GM18507 (cell line): ENCODE results near the gene MCTP1.

Experiments used
- DNase-seq: peaks from one replicate; pipeline ENCODE4 v3.0.0; 2011; ENCODE audit warnings: low read depth; ENCODE audit not compliant: insufficient read length; ENCODE audit errors: extremely low spot score
- FAIRE-seq: peaks from 2 replicates; lab custom pipeline; 2011; peaks lifted over from hg19 to GRCh38; lab: Jason Lieb, UNC

MCTP1 gene

DNA sequence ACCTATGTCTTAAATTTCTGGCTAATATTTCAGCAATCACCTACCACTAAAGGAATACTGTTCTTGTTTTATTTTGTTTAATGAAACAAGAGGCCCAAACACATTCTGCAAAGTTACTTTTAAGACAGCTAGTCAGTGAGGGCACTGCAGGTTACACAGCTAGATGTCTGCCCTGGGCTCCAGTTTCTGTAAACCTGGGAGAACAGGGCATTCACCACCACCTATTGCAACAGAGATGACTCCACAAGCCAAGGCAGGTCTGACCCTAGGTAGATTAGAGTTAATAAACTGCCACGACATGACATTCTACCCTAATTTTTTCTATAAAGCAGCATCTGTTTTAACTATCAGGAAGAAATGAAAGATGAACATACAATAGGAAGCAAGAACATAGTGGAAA lies 575.6 kb downstream of the MCTP1 start:
- FAIRE-seq (no peak), DNase-seq (no peak)

DNA sequence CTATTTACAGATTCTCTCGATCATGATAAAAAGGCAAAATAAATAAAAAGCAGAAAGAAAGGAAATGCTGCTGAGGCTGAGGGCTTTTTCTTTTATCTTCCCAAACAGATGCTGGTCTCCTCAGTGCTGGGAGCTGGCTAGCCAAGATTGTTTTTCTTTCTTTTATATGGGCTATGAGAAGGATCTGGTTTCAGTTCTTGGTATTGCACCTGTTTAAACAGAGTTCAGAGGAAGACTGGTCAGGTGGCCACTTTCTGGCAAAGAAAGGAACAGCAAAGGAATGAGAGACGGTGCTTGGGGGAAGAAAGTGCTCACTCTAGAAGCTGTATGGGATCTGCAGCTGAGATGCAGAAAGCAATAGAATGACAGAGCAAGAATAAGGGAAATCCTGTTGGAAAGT lies 577.5 kb downstream of the MCTP1 start:
- FAIRE-seq = peak; percentile 35
- DNase-seq = no peak

DNA sequence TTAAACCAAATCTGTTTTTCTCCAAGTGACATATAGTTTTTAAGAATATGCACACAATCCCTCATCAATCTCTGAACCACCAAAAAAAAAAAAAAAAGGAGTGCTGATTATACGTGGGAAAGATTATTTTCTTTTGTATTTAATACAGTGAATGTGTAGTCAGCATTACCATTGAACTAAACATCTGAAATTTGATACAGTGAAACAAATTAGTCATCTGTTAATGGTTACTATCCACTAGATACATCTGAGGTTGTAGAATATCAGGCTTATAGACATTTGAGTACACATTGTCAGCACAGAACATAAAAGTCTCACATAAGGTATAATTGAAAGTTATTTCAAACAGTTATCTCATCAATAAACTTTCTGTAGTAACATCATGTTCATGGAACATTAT lies 579.5 kb downstream of the MCTP1 start:
- DNase-seq = no peak
- no peak for FAIRE-seq

DNA sequence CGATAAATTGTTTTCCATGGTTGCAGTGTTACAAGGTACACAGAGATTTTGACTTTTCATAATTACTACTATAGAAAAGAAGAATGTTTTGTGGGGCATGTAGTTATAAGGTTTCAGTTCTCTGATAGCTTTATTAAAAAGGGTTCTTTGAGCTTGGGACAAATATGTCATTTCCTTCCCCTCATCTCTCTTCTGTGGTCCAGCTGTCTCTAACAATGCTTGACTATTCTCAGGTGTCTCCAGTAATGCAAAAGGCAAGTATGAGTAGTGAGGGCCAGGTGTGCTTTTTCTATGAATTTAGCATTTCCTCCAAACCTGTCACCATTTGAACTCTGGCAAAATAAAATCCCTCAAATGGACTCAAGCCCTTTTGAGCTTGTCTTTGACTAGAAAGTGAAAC lies 582.2 kb downstream of the MCTP1 start:
- FAIRE-seq = peak; percentile 56

DNA sequence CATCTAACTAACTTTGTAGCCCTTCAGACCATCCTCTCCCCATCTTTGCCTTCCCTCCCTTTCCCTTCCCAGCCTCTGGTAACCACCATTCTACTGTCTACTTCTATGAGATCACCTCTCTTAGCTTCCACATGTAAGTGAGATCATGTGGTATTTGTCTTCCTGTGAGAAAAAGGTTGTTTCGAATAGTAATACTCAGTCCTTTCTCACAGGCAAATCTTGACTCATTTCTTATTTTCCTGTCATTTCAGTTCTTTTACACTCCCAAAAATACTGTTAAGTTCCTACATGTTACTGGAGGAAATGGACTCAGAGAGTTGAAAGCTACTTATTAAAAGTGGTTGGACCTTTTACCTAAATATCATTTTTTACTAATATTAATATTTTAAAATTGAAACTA lies 584.3 kb downstream of the MCTP1 start:
- peak; percentile 91 for FAIRE-seq

More for the DNA sequence above, 582.2 kb downstream of the MCTP1 start:
- no peak for DNase-seq

DNA sequence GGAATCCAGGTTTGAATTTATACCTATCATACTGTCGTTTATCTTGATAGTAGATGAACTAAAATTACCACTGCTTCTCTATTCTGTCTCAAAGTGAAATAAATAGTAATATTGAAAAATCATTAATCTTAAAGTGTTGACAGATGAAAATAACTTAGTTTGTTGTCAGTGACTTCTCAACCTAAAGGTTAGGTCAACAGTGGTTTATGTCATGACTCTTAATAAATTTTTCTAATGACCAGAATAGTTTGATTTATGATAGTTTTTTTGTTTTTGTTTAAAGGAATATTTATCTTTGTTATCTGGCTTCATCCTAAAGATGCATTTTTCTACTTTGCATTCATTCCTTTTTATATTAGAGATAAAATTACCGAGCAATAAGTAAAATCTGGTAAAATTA lies 585.3 kb downstream of the MCTP1 start:
- peak; percentile 5 for FAIRE-seq
- no peak for DNase-seq

More for the DNA sequence above, 584.3 kb downstream of the MCTP1 start:
- DNase-seq = no peak

DNA sequence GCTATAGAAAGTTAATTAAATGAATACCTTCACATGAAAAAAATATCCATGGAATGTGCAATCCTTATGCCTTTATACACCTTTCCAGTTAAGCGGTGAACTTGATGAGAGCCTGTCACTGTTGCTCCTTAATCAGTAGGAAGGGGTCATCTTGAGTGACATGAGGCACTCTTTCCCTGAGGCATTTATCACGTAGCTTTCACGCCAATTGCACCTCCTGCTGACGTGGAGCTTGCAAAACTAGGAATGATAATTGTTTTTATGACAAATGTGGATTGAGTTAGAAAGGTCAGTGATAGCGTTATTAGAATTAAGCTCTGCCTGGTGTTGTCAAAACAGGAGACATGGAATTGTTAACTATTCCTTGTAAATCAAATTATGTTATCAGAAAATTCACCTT lies 586.7 kb downstream of the MCTP1 start:
- DNase-seq = no peak
- FAIRE-seq = no peak

DNA sequence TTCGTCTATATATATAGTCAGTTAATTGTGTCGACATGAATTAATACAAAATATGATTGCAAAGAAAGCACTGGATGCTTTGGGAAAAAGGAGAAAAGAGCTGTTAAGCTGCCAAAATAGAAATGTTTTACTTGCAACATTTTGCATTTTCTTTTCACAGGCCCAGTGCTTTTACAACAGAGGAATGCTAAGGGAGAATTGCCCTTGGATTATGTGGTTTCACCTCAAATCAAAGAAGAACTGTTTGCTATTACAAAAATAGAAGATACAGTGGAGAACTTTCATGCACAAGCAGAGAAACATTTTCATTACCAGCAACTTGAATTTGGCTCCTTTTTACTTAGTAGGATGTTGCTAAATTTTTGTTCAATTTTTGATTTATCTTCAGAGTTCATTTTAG lies 590.2 kb downstream of the MCTP1 start:
- no peak for FAIRE-seq

DNA sequence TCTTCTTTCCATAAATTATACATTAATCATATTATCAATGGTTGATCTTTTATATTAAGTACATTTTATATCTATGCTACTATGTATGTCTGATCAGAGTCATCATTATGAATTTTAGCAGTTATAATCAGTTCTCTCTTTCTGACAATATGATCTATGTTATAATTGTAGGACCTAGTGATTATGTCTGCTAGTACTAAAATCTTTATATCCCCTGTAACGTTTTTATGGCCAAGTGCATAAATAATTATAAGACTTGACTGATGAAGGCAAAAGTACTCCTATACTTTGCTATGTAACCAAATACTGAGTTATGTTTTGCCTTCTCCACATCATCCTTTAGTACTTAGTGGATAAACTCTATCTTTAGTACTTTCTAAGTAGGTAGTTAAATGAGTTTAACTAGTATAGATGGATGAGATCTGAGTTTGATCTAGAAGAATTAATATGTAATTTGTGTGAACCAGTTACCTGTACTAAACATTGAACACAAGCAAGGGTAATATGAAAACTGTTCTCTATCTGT lies 591.0 kb downstream of the MCTP1 start:
- DNase-seq (no peak), FAIRE-seq (no peak)

More for the DNA sequence above, 590.2 kb downstream of the MCTP1 start:
- DNase-seq = no peak

DNA sequence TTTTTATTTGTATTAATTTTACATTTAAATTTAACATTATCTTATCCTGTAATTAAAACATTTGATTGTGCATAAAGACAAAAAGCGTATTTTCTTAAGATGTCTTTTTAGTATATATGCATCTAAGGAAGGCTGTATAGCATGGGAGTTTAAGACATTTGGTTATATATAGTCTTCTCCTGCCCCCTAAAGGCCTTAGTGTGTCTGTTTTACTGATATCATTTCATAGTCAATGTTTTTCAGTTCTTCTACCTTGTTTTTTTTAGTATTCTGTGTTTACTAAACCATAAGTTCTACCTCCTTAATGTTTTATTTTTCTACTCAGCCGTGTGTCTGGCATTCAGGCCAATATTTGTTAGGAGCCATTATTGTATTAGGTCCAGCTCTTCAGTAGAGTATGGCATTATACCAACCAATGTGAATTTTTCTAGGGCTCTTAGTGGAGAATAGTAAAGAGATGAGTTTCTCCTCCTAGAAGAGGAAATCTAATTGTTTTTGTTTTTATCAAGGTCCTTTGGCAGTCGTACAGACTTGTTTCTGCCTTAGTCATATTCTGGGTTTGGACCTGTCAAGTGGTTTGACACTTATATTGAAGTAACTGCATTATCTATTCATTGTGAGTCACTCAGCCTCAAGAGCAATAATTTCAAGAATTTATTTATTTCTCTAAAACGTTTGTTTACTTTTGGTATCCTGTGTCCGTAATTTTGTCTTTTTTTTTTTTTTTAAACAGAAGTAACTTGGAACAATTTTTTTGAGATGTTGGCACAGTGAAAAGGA lies 591.7 kb downstream of the MCTP1 start:
- no peak for DNase-seq
- peak; percentile 71 for FAIRE-seq

DNA sequence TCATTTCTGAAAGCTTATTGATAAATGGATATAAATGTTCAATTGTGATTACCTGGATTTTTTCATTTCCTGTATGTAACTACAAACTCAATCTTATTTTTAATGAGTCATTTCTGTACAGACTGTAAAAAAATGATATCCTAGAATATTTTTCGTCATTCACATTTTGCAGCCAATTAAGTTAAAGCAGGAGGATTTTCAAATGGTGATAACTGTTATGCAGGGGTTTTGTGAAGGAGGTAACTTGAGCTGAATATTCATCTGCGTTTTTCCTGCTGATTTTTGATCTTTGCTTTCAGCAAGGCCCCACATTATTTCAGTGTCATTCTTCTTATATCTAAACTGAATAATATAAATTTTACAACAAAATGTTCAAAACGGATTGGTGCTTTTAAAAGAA lies 592.3 kb downstream of the MCTP1 start:
- no peak for DNase-seq
- FAIRE-seq = no peak

DNA sequence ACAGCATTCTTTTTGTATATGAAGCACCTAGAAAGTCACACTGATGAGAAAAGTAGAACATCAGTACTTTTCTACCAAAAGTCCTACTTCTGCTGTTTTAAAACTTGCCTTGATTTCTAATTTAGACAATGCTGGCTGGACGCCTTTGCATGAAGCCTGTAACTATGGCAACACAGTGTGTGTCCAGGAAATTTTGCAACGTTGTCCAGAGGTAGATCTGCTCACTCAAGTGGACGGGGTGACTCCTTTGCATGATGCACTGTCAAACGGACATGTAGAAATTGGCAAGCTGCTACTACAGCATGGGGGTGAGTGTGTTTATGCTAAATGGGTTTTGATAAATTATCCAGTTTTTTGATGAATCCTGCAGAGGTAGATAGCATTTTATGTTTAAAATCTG lies 592.9 kb downstream of the MCTP1 start:
- DNase-seq (no peak), FAIRE-seq (no peak)

DNA sequence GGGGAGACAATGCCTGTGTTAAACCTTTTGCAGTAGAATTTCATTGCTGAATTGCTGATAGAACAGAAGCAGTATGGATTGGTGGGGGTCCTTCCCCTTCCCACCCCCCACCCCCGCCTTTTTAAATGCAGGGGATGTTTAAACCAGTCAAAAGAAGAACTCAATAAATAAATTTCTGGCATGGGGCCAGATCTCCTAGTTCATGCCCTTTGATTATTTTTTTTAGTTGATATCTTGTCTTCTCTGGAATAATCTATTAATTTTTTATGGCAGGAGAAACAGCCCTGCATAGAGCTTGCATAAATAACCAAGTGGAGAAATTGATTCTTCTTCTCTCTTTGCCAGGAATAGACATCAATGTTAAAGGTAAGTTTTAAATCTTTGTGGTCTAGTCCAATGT lies 593.6 kb downstream of the MCTP1 start:
- DNase-seq (no peak), FAIRE-seq (no peak)

DNA sequence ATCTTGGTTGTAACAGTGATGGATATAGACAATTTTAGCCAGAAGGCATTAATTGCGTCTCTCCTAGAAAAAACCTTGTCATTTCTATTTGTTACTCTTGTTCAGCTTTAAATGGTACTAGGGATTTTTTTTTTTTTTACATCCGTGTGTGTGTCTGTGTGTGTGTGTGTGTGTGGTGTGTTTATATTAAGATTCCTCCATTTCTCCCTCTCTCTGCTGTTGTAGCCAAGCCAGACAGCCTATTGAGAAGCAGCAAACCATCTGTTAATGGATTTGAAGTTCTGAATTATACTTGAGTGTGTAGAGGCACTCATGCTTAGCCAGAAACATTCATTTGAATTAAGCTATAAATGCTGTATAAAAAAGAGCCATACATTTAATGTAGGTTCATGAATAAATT lies 594.1 kb downstream of the MCTP1 start:
- FAIRE-seq (no peak), DNase-seq (no peak)

DNA sequence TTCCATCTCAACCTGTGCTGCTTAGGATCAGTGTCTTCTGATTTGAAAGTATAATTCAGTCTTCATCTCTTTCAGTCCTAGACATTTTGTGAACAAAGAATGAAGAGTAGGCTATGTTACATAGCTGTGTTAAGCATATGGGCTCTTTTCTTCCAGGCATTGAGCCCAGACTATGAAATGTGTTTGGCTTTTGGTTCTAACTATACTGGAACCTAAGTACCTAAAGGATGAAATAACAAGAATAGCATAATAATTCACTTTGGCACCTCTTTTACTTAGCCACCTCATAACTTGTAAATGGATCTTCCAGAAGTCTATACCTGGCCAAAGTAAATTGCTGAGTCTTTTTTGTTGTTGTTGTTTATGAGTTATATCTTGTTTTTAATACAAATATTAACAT lies 595.0 kb downstream of the MCTP1 start:
- DNase-seq (no peak), FAIRE-seq (no peak)

DNA sequence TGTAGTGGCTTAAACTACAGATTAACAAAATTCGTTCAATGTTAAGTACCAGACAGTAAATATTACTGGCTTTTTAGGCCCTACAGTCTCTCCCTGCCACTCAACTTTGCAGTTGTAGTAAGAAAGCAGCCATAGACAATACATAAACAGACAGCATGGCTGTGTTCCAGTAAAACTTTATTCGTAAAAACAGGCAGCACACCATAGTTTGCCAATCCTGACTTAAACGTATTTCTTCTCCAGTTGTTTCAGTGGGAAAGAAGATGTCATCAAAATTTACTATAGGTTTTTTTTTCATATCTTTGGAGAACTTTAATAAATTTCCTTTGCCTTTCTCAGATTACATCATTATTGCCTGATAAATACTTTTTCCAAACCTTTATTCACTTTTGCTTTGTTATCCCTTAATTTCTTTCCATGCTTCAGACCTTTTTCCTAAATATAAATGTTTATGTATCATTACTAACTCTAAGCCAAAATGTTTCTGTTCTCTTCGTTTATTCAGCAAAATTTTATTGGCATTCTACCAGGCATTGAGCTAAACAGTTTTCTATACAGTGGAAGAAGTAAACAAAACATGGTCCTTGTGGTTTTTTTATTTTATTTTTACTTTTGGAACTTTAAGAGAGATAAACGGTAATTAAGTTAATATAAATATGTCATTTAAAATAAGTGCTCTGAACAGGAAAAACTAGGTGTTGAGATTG lies 601.9 kb downstream of the MCTP1 start:
- DNase-seq (no peak), FAIRE-seq (no peak)

DNA sequence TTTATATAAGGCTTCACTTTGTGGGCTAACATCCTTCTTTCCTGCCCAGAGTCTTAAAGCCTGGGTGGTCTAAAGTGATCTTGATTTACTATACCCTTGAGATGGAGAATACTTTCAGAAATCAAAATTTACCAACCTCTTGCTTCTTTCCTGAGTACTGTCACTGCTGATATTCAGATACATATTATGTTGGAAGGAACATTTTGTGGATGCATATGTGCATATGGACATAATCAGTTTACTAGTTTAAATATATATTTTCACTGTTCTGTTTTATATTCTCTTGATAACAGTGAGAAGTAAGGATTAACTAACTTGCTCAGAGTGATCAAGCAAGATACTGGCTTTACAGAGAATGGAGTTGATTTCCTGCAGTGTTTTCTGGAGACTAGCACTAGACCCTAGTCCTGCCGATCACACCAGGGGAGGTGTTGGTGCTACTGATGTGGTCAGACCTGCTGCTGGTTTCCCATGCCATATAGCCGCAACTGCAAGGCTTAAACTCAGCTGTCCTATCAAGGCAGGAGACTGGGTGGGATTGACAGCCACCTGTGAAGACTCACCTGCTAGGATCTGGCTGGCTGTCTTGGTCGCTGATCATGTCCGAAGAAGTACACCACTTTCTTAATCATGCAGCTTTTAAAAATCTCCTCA lies 608.8 kb downstream of the MCTP1 start:
- DNase-seq (no peak), FAIRE-seq (no peak)

DNA sequence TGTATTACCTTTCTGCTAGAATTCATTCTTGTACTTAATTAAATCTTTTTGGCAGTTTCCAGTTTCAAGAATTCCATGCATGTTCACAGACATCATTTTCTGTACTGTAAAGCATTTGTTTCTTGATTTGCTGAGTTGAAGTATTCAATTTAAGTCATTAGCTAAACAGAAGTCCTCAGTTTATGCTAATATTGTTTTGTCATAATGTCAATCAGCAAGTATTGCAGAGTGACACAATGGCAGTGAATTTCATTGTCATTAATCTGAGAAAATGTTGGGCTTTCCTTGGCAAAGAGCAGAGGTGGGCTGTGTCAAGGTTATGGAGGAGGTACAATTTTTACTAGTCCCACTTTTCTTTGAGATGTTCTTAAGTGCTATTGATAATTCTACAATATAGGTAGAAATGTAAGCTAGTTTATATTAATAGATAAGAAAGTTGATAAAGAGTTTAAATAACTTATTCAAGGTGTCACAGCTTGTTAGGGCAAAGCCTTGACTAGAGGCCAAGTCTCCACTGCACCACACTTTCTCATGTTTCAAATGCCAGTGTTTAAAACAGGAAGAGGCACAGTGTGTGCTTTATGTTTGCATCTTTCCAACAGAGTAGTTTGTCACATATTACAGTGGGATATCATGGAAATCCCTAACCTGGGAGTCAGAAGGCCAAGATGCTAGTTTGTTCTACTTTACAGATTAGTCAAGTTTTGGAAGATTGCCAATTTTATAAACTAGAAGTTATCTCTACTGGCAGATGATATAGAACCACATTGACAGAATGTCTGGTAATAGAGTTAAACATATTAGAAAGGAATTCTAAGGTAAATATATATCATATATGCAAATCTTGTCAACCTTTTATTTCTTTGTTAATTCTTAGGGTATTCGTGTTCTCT lies 610.2 kb downstream of the MCTP1 start:
- FAIRE-seq = no peak
- DNase-seq = no peak

DNA sequence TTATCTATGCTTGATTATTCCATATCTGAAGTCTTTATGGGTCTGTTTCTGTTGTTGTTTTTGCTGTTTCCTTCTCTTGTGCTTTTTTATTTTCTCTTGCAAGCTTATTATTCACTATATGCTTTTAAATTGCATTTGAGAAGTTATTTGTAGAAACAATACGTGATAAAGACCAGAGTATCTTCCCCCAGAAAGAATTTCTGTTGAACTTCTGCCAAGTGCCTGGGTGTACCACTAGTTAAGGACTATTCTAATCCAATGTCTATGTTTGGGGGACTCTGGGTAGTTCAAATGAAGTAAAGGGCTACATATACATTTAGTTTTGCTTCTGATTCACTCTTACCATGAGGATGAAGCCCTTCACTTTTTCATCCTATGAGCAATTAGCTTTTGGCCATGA lies 612.1 kb downstream of the MCTP1 start:
- FAIRE-seq (no peak), DNase-seq (no peak)
